GM23248 (cell line): ENCODE results near the gene QPRT.
"Not testable (repeated sequence)": the region's sequence is repeated elsewhere in the genome, so short reads cannot be mapped to it uniquely, and the experiment has no call there.

Experiments used
- EZH2 ChIP-seq: fragments of 200-600 bp; sonication (generic); IDR thresholded peaks from 2 replicates; pipeline ENCODE4 v1.6.1; 2018; ENCODE audit warnings: antibody characterized with exemption, mild to moderate bottlenecking; ENCODE audit not compliant: insufficient read depth, poor library complexity, severe bottlenecking
- EZH2phosphoT487 ChIP-seq: fragments of 200-600 bp; sonication (generic); IDR thresholded peaks from 2 replicates; pipeline ENCODE4 v1.6.1; 2018; ENCODE audit warnings: antibody characterized with exemption, moderate library complexity, mild to moderate bottlenecking, low read depth; ENCODE audit not compliant: insufficient read depth

- TF ChIP-seq EZH2phosphoT487, EZH2: not testable (repeated sequence)
Observed at GRCh38 chr16:29638751-29639150, 40.2 kb upstream of the QPRT start.
